ENCODE measurements around the gene HDAC1. TPM values are rescaled to one million over a fixed set of nuclear protein-coding genes. Genes with fewer than 3 reads are reported as not detected.
"Not testable (repeated sequence)": the region's sequence is repeated elsewhere in the genome, so short reads cannot be mapped to it uniquely, and the experiment has no call there.

HDAC1 gene
- total RNA-seq, 1 donor from 2014 or later = 75.0 TPM

DNA sequence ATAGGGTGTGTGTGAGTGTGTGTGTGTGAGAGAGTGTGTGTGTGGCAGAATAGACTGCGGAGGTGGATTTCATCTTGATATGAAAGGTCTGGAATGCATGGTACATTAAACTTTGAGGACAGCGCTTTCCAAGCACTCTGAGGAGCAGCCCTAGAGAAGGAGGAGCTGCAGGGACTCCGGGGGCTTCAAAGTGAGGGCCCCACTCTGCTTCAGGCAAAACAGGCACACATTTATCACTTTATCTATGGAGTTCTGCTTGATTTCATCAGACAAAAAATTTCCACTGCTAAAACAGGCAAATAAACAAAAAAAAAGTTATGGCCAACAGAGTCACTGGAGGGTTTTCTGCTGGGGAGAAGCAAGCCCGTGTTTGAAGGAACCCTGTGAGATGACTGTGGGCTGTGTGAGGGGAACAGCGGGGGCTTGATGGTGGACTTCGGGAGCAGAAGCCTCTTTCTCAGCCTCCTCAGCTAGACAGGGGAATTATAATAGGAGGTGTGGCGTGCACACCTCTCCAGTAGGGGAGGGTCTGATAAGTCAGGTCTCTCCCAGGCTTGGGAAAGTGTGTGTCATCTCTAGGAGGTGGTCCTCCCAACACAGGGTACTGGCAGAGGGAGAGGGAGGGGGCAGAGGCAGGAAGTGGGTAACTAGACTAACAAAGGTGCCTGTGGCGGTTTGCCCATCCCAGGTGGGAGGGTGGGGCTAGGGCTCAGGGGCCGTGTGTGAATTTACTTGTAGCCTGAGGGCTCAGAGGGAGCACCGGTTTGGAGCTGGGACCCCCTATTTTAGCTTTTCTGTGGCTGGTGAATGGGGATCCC is 18.3 kb upstream of the HDAC1 start:
- intact Hi-C loops (cut with DNase I) = no loop called here
- TF ChIP-seq CTCF (IDR thresholded peaks at IDR 0.05) = no peak
- no peaks in the 10 kb centered on the region for H3K4me1 ChIP-seq
- no peak overlapping the region for H3K4me3 ChIP-seq
- DNase-seq (ENCODE audit: low spot score in 2 of 2) = no peak
- no peak overlapping the region for H3K27ac ChIP-seq
- H3K27me3 ChIP-seq = no peaks in the 10 kb centered on the region
- no peaks in the 10 kb centered on the region for H3K9me3 ChIP-seq
- H3K36me3 ChIP-seq = no peaks in the 10 kb centered on the region

- H3K4me1 ChIP-seq = no peaks in the 10 kb centered on the region
- H3K27me3 ChIP-seq = no peaks in the 10 kb centered on the region
- no peaks in the 10 kb centered on the region for H3K9me3 ChIP-seq
- intact Hi-C loops (cut with DNase I) = no loop called here
- no peak overlapping the region for H3K27ac ChIP-seq
- no peak for TF ChIP-seq CTCF (IDR thresholded peaks at IDR 0.05)
- H3K4me3 ChIP-seq = no peak overlapping the region
- no peak for DNase-seq (ENCODE audit: low spot score in 2 of 2)
- H3K36me3 ChIP-seq = no peaks in the 10 kb centered on the region
Observed at GRCh38 chr1:32274646-32275340, 17.1 kb upstream of the HDAC1 start.

DNA sequence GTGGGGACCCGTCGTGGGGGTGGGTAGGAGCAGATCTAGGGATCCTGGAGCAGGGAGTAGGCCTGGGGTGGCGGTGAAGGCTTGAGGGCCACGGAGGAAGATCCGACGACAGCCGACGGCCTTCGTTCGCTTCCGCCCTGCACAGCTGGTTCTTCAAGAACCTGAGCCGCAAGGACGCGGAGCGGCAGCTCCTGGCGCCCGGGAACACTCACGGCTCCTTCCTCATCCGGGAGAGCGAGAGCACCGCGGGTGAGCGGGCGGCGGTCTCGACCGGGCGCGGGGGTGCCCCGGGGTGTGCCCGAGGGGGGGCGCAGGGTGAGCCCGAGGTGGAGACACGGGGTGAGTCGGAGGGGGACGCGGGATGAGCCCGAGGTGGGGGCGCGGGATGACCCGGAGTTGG is 16.5 kb upstream of the HDAC1 start:
- Histone ChIP-seq H3K36me3 (no peaks in the 10 kb centered on the region), H3K4me3 (no peak overlapping the region), H3K27ac (no peak overlapping the region), H3K9me3 (no peaks in the 10 kb centered on the region), H3K27me3 (no peaks in the 10 kb centered on the region), H3K4me1 (no peaks in the 10 kb centered on the region)
- DNase-seq (ENCODE audit: low spot score in 2 of 2) = no peak
- no peak for TF ChIP-seq CTCF (IDR thresholded peaks at IDR 0.05)
- intact Hi-C loops (cut with DNase I) = no loop called here

DNA sequence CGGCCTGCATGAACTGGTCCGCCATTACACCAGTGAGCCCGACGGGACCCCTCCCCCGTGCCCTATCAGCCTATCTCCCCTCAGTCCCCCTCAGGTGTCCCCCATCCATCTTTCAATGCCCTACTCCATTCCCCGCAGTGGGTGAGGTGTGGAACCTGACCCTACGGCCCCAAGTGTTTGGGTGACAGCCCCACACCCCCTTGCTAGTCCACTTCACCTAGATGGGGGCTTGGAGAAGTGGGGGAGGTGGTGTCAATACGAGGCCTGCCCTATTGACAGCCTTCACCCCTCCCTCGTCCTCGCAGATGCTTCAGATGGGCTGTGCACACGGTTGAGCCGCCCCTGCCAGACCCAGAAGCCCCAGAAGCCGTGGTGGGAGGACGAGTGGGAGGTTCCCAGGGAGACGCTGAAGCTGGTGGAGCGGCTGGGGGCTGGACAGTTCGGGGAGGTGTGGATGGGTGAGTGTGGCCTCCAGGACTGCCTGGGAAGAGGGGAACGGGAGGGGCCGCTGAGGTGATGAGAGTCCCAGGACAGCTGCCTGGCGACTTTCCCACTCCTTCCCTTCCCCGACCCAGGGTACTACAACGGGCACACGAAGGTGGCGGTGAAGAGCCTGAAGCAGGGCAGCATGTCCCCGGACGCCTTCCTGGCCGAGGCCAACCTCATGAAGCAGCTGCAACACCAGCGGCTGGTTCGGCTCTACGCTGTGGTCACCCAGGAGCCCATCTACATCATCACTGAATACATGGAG is 15.7 kb upstream of the HDAC1 start:
- no peak for TF ChIP-seq CTCF (IDR thresholded peaks at IDR 0.05)
- Histone ChIP-seq H3K27me3 (no peaks in the 10 kb centered on the region), H3K27ac (no peak overlapping the region), H3K4me1 (no peaks in the 10 kb centered on the region), H3K36me3 (no peaks in the 10 kb centered on the region), H3K9me3 (no peaks in the 10 kb centered on the region), H3K4me3 (no peak overlapping the region)
- DNase-seq (ENCODE audit: low spot score in 2 of 2) = no peak
- intact Hi-C loops (cut with DNase I) = no loop called here

GRCh38 chr1:32284777-32285176 is 7.1 kb upstream of the HDAC1 start:
- H3K36me3 ChIP-seq; intact Hi-C loops (cut with DNase I); H3K4me1 ChIP-seq; H3K27me3 ChIP-seq; DNase-seq (ENCODE audit: low spot score in 2 of 2); H3K9me3 ChIP-seq; H3K4me3 ChIP-seq; H3K27ac ChIP-seq: not testable (repeated sequence)

GRCh38 chr1:32285658-32286057 is 6.2 kb upstream of the HDAC1 start:
- no peak overlapping the region for H3K27ac ChIP-seq
- intact Hi-C loops (cut with DNase I) = no loop called here
- H3K4me3 ChIP-seq = no peak overlapping the region
- no peak for DNase-seq (ENCODE audit: low spot score in 2 of 2)
- no peaks in the 10 kb centered on the region for H3K4me1 ChIP-seq
- no peaks in the 10 kb centered on the region for H3K36me3 ChIP-seq
- no peaks in the 10 kb centered on the region for H3K27me3 ChIP-seq
- TF ChIP-seq CTCF (IDR thresholded peaks at IDR 0.05) = no peak
- H3K9me3 ChIP-seq = no peaks in the 10 kb centered on the region
